Measurements from ENCODE around the gene ARID1B.

DNA sequence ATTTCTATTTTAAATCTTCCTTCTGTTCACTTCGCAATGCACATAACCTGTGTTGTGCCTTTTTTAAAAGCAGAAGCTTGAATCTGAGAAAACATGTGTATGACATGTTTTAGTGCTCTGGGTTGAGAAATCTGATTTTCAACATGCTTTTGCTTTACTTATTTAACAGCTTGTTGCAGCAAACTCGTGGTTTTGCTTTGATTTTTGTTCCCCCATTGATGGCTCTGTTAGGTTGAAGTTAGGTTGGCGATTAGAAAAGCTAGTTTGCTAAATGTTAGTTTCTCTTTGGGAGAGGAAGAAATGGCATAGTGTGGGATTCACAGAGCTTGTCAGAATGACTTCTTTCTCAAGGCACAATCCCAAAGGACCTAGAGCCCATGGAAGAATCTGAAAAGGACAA, 375.4 kb downstream of the ARID1B start:
- TF ChIP-seq SP1 (CRISPR knock-in tag; conservative IDR thresholded peaks at IDR 0.05) (no peak), ZNF423 (CRISPR knock-in tag; IDR thresholded peaks at IDR 0.05) (no peak), IRF2 (CRISPR knock-in tag; IDR thresholded peaks at IDR 0.05; ENCODE audit: borderline replicate concordance, low read depth) (no peak), CREB1 (CRISPR knock-in tag; IDR thresholded peaks at IDR 0.05) (no peak), MYBL2 (CRISPR knock-in tag; IDR thresholded peaks at IDR 0.05) (no peak), GABPB1 (CRISPR knock-in tag; IDR thresholded peaks at IDR 0.05) (no peak), FOXJ3 (CRISPR knock-in tag; IDR thresholded peaks at IDR 0.05; ENCODE audit: borderline replicate concordance) (no peak)
- TF ChIP-seq, protein P1, sequence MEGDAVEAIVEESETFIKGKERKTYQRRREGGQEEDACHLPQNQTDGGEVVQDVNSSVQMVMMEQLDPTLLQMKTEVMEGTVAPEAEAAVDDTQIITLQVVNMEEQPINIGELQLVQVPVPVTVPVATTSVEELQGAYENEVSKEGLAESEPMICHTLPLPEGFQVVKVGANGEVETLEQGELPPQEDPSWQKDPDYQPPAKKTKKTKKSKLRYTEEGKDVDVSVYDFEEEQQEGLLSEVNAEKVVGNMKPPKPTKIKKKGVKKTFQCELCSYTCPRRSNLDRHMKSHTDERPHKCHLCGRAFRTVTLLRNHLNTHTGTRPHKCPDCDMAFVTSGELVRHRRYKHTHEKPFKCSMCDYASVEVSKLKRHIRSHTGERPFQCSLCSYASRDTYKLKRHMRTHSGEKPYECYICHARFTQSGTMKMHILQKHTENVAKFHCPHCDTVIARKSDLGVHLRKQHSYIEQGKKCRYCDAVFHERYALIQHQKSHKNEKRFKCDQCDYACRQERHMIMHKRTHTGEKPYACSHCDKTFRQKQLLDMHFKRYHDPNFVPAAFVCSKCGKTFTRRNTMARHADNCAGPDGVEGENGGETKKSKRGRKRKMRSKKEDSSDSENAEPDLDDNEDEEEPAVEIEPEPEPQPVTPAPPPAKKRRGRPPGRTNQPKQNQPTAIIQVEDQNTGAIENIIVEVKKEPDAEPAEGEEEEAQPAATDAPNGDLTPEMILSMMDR (IDR thresholded peaks at IDR 0.05), result no peak
- TF ChIP-seq, protein P2, sequence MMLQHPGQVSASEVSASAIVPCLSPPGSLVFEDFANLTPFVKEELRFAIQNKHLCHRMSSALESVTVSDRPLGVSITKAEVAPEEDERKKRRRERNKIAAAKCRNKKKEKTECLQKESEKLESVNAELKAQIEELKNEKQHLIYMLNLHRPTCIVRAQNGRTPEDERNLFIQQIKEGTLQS (CRISPR knock-in tag; conservative IDR thresholded peaks at IDR 0.05), result no peak
